ENCODE results near the gene CYB561. TPM values are rescaled to one million over a fixed set of nuclear protein-coding genes. Genes with fewer than 3 reads are reported as not detected.

The CYB561 gene
- total and polyA plus RNA-seq, 9 of the 15 experiments (the other 6 are each of a cell fraction or from before 2014, with no cell fraction given): 4.0 to 30.8 (median 17.4) TPM

DNA sequence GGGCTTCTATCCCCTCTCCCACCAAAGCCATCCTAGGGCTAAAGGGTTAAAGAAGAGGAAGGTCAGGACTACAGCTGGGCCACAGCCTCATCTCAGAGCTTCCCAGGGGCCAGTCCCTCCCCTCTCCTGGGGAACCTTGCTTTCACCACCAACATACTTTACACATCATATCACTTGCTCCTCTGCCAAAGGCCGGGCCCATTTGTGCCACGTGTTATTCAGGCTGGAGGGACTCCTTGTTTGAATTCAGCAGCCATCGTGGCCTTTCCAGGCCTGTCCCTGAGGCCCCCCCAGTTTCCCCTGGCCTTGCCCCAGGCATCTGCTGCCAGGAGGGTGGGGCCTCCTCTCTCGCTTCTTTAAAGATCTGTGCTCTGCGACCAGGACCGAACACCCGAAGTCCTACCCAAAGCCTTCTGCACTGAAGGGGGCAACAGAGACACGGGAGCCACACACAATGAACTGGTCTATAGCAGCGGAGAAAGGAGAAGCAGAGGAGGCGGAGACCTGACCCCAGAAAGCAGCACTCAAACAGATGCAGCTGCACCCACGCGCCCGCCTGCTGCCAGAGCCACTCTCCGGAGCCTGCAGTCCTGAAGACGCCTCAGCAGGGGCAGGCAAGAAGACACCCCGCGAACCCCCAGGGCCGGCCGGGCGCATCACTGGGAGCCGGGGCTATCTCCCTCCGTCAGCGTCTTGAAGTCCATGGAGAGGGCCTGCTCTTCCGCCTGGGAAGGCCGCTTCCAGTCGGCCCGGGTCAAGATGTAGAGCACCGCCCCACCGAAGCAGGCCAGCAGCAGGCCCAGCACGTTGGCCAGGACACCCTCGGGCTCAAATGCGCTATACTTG, 12.1 kb downstream of the CYB561 start (continued):
- TF ChIP-seq, protein P1, sequence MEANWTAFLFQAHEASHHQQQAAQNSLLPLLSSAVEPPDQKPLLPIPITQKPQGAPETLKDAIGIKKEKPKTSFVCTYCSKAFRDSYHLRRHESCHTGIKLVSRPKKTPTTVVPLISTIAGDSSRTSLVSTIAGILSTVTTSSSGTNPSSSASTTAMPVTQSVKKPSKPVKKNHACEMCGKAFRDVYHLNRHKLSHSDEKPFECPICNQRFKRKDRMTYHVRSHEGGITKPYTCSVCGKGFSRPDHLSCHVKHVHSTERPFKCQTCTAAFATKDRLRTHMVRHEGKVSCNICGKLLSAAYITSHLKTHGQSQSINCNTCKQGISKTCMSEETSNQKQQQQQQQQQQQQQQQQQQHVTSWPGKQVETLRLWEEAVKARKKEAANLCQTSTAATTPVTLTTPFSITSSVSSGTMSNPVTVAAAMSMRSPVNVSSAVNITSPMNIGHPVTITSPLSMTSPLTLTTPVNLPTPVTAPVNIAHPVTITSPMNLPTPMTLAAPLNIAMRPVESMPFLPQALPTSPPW (CRISPR knock-in tag; IDR thresholded peaks at IDR 0.05): peak; percentile 1; the same call in 1 of the 2 replicates
- TF ChIP-seq MEF2D (tag; conservative IDR thresholded peaks at IDR 0.05; ENCODE audit: low read depth): peak; percentile 14; the same call in 1 of the 2 replicates
- TF ChIP-seq, protein P2, sequence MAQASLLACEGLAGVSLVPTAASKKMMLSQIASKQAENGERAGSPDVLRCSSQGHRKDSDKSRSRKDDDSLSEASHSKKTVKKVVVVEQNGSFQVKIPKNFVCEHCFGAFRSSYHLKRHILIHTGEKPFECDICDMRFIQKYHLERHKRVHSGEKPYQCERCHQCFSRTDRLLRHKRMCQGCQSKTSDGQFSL (CRISPR knock-in tag; IDR thresholded peaks at IDR 0.05): 0 out of 2 replicates have a peak, but pooled peaks have one; percentile 32
- TF ChIP-seq, protein P2 (tag; IDR thresholded peaks at IDR 0.05): no peak
- TF ChIP-seq ZNF586 (CRISPR knock-in tag; conservative IDR thresholded peaks at IDR 0.05): no peak
- TF ChIP-seq, protein P3, sequence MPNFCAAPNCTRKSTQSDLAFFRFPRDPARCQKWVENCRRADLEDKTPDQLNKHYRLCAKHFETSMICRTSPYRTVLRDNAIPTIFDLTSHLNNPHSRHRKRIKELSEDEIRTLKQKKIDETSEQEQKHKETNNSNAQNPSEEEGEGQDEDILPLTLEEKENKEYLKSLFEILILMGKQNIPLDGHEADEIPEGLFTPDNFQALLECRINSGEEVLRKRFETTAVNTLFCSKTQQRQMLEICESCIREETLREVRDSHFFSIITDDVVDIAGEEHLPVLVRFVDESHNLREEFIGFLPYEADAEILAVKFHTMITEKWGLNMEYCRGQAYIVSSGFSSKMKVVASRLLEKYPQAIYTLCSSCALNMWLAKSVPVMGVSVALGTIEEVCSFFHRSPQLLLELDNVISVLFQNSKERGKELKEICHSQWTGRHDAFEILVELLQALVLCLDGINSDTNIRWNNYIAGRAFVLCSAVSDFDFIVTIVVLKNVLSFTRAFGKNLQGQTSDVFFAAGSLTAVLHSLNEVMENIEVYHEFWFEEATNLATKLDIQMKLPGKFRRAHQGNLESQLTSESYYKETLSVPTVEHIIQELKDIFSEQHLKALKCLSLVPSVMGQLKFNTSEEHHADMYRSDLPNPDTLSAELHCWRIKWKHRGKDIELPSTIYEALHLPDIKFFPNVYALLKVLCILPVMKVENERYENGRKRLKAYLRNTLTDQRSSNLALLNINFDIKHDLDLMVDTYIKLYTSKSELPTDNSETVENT (CRISPR knock-in tag; IDR thresholded peaks at IDR 0.05): no peak
- 0 out of 2 replicates have a peak, but pooled peaks have one; percentile 8 for TF ChIP-seq ZNF644 (tag; IDR thresholded peaks at IDR 0.05; ENCODE audit: low read depth)
- no peak for TF ChIP-seq SFPQ (IDR thresholded peaks at IDR 0.05; ENCODE audit: low read depth, low read length)
- TF ChIP-seq MAX (CRISPR knock-in tag; IDR thresholded peaks at IDR 0.05): peak; percentile 61; the same call in 1 of the 2 replicates
- TF ChIP-seq NFRKB (IDR thresholded peaks at IDR 0.05; ENCODE audit: low read depth): 0 out of 2 replicates have a peak, but pooled peaks have one; percentile 1
